ENCODE results near the gene KISS1. TPM values are rescaled to one million over a fixed set of nuclear protein-coding genes. Genes with fewer than 3 reads are reported as not detected.

The KISS1 gene
- total RNA-seq, 5 donors from 2014 or later (not counting 1 experiment from before 2014, with no cell fraction given): not detected

DNA sequence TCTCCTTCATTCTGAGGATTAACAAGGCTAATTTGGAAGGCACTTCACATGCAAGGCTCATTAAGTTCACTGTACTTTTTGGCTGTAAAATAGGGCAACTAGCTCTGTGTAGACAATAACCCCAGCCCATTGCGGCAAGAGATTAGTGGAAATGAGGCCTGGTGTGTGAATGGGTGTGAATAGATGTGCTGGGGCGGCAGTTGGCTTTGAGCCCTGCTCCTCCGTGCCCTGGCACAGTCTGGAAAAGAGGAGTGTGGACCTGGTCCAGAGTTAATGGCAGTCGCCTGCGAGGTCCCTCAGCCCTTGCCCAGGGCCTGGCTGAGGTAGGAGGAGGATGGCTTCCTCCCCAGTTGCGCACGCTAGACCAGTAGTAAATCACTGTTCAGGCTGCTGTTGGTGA, 4.8 kb downstream of the KISS1 start:
- peaks cover 34 to 62% of the 10 kb centered on the region in 2 donors for H3K27me3 Mint-ChIP-seq
- H3K27ac Mint-ChIP-seq: no peak overlapping the region
- no peak for DNase-seq
- no peaks in the 10 kb centered on the region for H3K9me3 Mint-ChIP-seq
- peak overlapping the region in 1 of 3 donors; percentile 57 for H3K4me3 Mint-ChIP-seq
- peaks cover 0 to 30% of the 10 kb centered on the region in 2 experiments for H3K4me1 ChIP-seq (ENCODE audit: control insufficient read depth in 1 of 2, extremely low read depth in 1 of 2, insufficient read depth in 2 of 2, low read length in 2 of 2)
- H3K4me1 Mint-ChIP-seq: peaks cover 15 to 33% (median 16%) of the 10 kb centered on the region in 3 donors
- peaks cover 0 to 68% of the 10 kb centered on the region in 2 experiments for H3K27me3 ChIP-seq (replicated peaks in 1 of 2; ENCODE audit: control insufficient read depth in 2 of 2, extremely low read depth in 1 of 2, insufficient read depth in 2 of 2, low read length in 1 of 2)
- H3K9me3 ChIP-seq: no peaks in the 10 kb centered on the region
- CTCF ChIA-PET: no interaction called here
- H3K27ac ChIP-seq (ENCODE audit: low read length): no peak overlapping the region
- no peaks in the 10 kb centered on the region for H3K36me3 ChIP-seq (ENCODE audit: control insufficient read depth in 2 of 2, extremely low read depth in 1 of 2, insufficient read depth in 1 of 2, low read length in 1 of 2)
- no peaks in the 10 kb centered on the region for H3K36me3 Mint-ChIP-seq
- ATAC-seq (replicated peaks in 1 of 4): no peak
- WGBS (ENCODE audit: insufficient coverage): 93% methylated on average over 3 of the region's 7 CpGs
- POLR2A ChIA-PET: interaction anchor here in 1 of 2 donors (0.6 kb wide), 1 partner anchor 123 kb away, joined by 4 read pairs; no protein-coding TSS in a partner anchor
- no peak overlapping the region for H3K4me3 ChIP-seq (ENCODE audit: control insufficient read depth in 1 of 2, extremely low read depth in 1 of 2, low read length in 1 of 2)

DNA sequence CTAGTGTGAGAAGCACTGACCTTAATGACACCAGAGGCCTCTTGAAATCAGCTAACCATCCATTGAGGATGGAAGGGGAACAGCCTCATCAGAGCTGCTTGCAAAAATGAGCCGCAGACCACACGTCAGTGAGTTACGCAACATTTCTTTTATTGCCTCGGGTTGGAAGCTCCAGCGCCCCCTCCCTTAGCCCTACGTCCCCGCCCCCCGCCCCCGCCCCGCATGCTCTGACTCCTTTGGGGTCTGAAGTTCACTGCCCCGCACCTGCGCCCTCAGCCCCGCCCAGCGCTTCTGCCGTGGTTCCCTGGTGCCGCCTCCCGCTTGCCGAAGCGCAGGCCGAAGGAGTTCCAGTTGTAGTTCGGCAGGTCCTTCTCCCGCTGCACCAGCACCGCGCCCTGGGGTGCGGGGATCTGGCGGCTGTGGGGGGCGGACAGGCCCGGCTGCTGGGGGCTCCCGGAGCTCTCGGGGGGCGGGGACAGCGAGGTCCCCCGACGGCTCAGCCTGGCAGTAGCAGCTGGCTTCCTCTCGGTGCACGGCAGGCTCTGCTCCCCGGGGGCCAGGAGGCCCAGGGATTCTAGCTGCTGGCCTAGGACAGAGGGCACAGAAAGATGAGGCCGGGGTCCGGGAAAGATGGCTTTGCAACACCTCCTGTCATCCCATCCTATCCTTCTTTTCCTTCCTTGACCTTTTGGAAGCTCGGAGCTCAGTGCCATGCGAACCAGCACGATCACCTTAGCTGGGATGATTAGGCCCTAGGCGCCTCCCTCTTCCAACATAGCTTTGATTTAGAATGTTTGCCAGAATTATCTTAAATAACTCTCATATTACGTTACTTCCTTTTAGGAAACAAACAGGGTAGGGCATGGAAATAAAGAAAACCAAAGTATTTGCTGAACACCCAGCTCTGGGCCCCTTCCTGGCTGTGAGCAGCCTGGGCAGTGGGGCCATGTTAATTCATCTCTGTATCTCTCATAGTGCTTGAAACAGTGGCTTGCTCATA, 5.8 kb downstream of the KISS1 start:
- Mint-ChIP-seq H3K27ac (no peak overlapping the region), H3K27me3 (peaks cover 34 to 68% of the 10 kb centered on the region in 2 donors), H3K9me3 (no peaks in the 10 kb centered on the region), H3K4me1 (peaks cover 15 to 33% (median 16%) of the 10 kb centered on the region in 3 donors), H3K4me3 (peak overlapping the region in 1 of 3 donors; percentile 57), H3K36me3 (no peaks in the 10 kb centered on the region)
- Histone ChIP-seq H3K27me3 (replicated peaks in 1 of 2; ENCODE audit: control insufficient read depth in 2 of 2, extremely low read depth in 1 of 2, insufficient read depth in 2 of 2, low read length in 1 of 2) (peaks cover 0 to 72% of the 10 kb centered on the region in 2 experiments), H3K4me3 (ENCODE audit: control insufficient read depth in 1 of 2, extremely low read depth in 1 of 2, low read length in 1 of 2) (no peak overlapping the region), H3K36me3 (ENCODE audit: control insufficient read depth in 2 of 2, extremely low read depth in 1 of 2, insufficient read depth in 1 of 2, low read length in 1 of 2) (no peaks in the 10 kb centered on the region), H3K4me1 (ENCODE audit: control insufficient read depth in 1 of 2, extremely low read depth in 1 of 2, insufficient read depth in 2 of 2, low read length in 2 of 2) (peaks cover 0 to 30% of the 10 kb centered on the region in 2 experiments), H3K9me3 (no peaks in the 10 kb centered on the region), H3K27ac (ENCODE audit: low read length) (no peak overlapping the region)
- peak; percentile 27 to 71 (median 44) for ATAC-seq (replicated peaks in 1 of 4)
- DNase-seq: peak in 20 of 35 experiments; percentile 1 to 57 (median 15)
- WGBS (ENCODE audit: insufficient coverage): 5% methylated on average over 25 of the region's 44 CpGs
- ChIA-PET CTCF (interaction anchor here (0.9 to 1.6 kb wide), 2 partner anchors 29 to 61 kb away, joined by 3 read pairs; no protein-coding TSS in a partner anchor), POLR2A (interaction anchor here in 1 of 2 donors (0.6 kb wide), 1 partner anchor 38 kb away, joined by 3 read pairs; the partner anchor contains the start of gene ETNK2)

DNA sequence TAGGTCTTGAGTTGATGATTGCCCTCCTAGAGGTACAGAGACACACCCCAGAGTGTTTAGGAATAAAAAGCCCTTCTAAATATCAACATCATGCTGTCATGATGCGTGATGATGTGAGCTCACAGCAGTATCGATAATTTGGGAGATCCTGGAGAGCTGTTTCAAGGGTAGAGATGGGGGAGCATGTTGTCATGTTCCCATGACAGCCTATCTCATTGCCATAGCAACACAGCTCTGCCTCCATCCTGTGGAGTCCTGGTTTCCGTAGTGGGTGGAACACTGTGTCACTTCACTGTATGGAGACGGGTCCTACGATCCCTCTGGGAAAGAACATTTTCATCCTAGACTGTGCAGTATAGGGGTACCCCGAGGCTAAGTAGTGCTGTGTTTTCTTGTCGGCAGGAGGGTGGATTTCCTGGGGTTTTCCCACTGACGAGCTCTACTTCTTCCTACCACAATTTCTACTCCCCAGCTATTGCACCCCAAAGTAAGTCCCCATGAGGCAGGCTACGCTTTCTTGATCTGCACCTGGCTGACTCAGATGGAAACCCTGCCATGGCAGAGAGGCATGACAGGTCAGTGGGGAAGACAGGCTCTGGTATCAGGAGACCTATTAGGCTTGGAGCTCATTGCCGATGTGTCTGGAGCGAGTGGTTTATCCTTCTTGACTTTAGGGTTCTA, 7.2 kb downstream of the KISS1 start:
- Histone ChIP-seq H3K27ac (ENCODE audit: low read length) (no peak overlapping the region), H3K9me3 (no peaks in the 10 kb centered on the region), H3K4me1 (ENCODE audit: control insufficient read depth in 1 of 2, extremely low read depth in 1 of 2, insufficient read depth in 2 of 2, low read length in 2 of 2) (peaks cover 0 to 24% of the 10 kb centered on the region in 2 experiments), H3K27me3 (replicated peaks in 1 of 2; ENCODE audit: control insufficient read depth in 2 of 2, extremely low read depth in 1 of 2, insufficient read depth in 2 of 2, low read length in 1 of 2) (peaks cover 0 to 63% of the 10 kb centered on the region in 2 experiments), H3K4me3 (ENCODE audit: control insufficient read depth in 1 of 2, extremely low read depth in 1 of 2, low read length in 1 of 2) (no peak overlapping the region), H3K36me3 (ENCODE audit: control insufficient read depth in 2 of 2, extremely low read depth in 1 of 2, insufficient read depth in 1 of 2, low read length in 1 of 2) (no peaks in the 10 kb centered on the region)
- ATAC-seq (replicated peaks in 1 of 4) (peak in 1 of 4 experiments; percentile 67), DNase-seq (peak in 3 of 35 experiments; percentile 8 to 50 (median 12))
- H3K4me3 Mint-ChIP-seq: peak overlapping the region in 1 of 3 donors; percentile 25
- 78% methylated on average over 6 of the region's 11 CpGs for WGBS (ENCODE audit: insufficient coverage)
- H3K9me3 Mint-ChIP-seq: no peaks in the 10 kb centered on the region
- ChIA-PET CTCF (interaction anchor here in 1 of 2 donors (1.2 to 1.6 kb wide), 3 partner anchors 9 to 60 kb away, joined by 3 to 6 read pairs (median 6); no protein-coding TSS in a partner anchor), POLR2A (no interaction called here)
- H3K36me3 Mint-ChIP-seq: no peaks in the 10 kb centered on the region
- H3K27ac Mint-ChIP-seq: no peak overlapping the region
- peaks cover 34 to 68% of the 10 kb centered on the region in 2 donors for H3K27me3 Mint-ChIP-seq
- peaks cover 5 to 23% (median 11%) of the 10 kb centered on the region in 3 donors for H3K4me1 Mint-ChIP-seq

DNA sequence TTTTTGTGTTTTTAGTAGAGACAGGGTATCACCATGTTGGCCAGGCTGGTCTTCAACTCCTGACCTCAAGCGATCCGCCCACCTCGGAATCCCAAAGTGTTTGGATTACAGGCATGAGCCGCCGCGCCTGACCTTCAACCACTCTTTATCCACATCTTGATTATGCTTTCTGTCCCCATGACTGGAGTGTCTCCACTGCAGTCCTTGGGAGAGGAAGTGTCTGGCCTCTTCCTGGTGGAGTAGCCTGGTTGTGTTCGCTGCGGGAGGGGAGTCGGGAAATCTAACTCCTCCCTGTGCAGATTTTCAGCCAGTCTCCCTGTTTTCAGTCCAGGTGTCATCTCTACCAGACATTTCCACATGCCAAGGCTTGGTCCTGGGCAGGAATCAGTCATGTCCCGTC, 9.7 kb downstream of the KISS1 start:
- Histone ChIP-seq H3K36me3 (ENCODE audit: control insufficient read depth in 2 of 2, extremely low read depth in 1 of 2, insufficient read depth in 1 of 2, low read length in 1 of 2) (no peaks in the 10 kb centered on the region), H3K27ac (ENCODE audit: low read length) (no peak overlapping the region), H3K4me1 (ENCODE audit: control insufficient read depth in 1 of 2, extremely low read depth in 1 of 2, insufficient read depth in 2 of 2, low read length in 2 of 2) (peaks cover 0 to 24% of the 10 kb centered on the region in 2 experiments), H3K9me3 (no peaks in the 10 kb centered on the region), H3K27me3 (replicated peaks in 1 of 2; ENCODE audit: control insufficient read depth in 2 of 2, extremely low read depth in 1 of 2, insufficient read depth in 2 of 2, low read length in 1 of 2) (peaks cover 0 to 47% of the 10 kb centered on the region in 2 experiments), H3K4me3 (ENCODE audit: control insufficient read depth in 1 of 2, extremely low read depth in 1 of 2, low read length in 1 of 2) (no peak overlapping the region)
- H3K9me3 Mint-ChIP-seq: no peaks in the 10 kb centered on the region
- H3K36me3 Mint-ChIP-seq: no peaks in the 10 kb centered on the region
- ChIA-PET POLR2A (interaction anchor here in 1 of 2 donors (0.6 kb wide), 1 partner anchor 94 kb away, joined by 3 read pairs; no protein-coding TSS in a partner anchor), CTCF (no interaction called here)
- H3K4me1 Mint-ChIP-seq: peaks cover 5 to 22% (median 11%) of the 10 kb centered on the region in 3 donors
- H3K4me3 Mint-ChIP-seq: no peak overlapping the region
- H3K27me3 Mint-ChIP-seq: peaks cover 34 to 55% of the 10 kb centered on the region in 2 donors
- no peak for ATAC-seq (replicated peaks in 1 of 4)
- no peak overlapping the region for H3K27ac Mint-ChIP-seq
- DNase-seq: no peak
- WGBS (ENCODE audit: insufficient coverage): 100% methylated on average over 3 of the region's 10 CpGs

DNA sequence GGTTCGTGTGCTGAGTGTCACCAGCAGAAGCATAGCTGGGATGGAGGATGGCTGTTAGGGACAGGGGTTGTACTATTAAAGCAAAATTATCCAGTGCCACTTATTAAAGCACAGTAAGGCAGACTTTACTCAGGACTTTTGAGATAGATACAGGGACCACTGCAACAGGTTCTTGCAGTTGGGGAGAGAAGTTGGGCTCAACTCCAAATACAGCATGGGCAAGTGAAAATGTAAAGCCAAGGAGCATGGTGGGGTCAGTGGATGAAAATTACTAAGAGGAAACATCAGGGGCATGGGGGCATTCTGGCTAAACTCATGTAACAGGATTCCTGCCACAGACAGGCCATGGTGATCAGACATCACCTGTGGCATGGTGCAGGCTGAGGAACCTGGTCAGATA, 15.2 kb downstream of the KISS1 start:
- Mint-ChIP-seq H3K27ac (no peak overlapping the region), H3K4me1 (no peaks in the 10 kb centered on the region), H3K36me3 (no peaks in the 10 kb centered on the region), H3K27me3 (peaks cover 5 to 7% of the 10 kb centered on the region in 2 donors), H3K4me3 (no peak overlapping the region), H3K9me3 (peaks cover 0 to 4% (median 0%) of the 10 kb centered on the region in 3 donors)
- no peak overlapping the region for H3K27ac ChIP-seq (ENCODE audit: low read length)
- DNase-seq (no peak), ATAC-seq (replicated peaks in 1 of 4) (no peak)
- peaks cover 0 to 29% of the 10 kb centered on the region in 2 experiments for H3K27me3 ChIP-seq (replicated peaks in 1 of 2; ENCODE audit: control insufficient read depth in 2 of 2, extremely low read depth in 1 of 2, insufficient read depth in 2 of 2, low read length in 1 of 2)
- H3K4me3 ChIP-seq (ENCODE audit: control insufficient read depth in 1 of 2, extremely low read depth in 1 of 2, low read length in 1 of 2): no peak overlapping the region
- WGBS (ENCODE audit: insufficient coverage): 40% methylated on average over 1 of the region's 1 CpG
- H3K4me1 ChIP-seq (ENCODE audit: control insufficient read depth in 1 of 2, extremely low read depth in 1 of 2, insufficient read depth in 2 of 2, low read length in 2 of 2): no peaks in the 10 kb centered on the region
- H3K9me3 ChIP-seq: no peaks in the 10 kb centered on the region
- POLR2A ChIA-PET: no interaction called here
- CTCF ChIA-PET: interaction anchor here in 1 of 2 donors (0.6 kb wide), 1 partner anchor 19 kb away, joined by 4 read pairs; no protein-coding TSS in a partner anchor
- H3K36me3 ChIP-seq (ENCODE audit: control insufficient read depth in 2 of 2, extremely low read depth in 1 of 2, insufficient read depth in 1 of 2, low read length in 1 of 2): no peaks in the 10 kb centered on the region

- ChIA-PET CTCF (no interaction called here), POLR2A (no interaction called here)
- Histone ChIP-seq H3K36me3 (ENCODE audit: control insufficient read depth in 2 of 2, extremely low read depth in 1 of 2, insufficient read depth in 1 of 2, low read length in 1 of 2) (no peaks in the 10 kb centered on the region), H3K27ac (ENCODE audit: low read length) (no peak overlapping the region), H3K27me3 (replicated peaks in 1 of 2; ENCODE audit: control insufficient read depth in 2 of 2, extremely low read depth in 1 of 2, insufficient read depth in 2 of 2, low read length in 1 of 2) (peaks cover 0 to 27% of the 10 kb centered on the region in 2 experiments), H3K4me1 (ENCODE audit: control insufficient read depth in 1 of 2, extremely low read depth in 1 of 2, insufficient read depth in 2 of 2, low read length in 2 of 2) (no peaks in the 10 kb centered on the region), H3K9me3 (no peaks in the 10 kb centered on the region), H3K4me3 (ENCODE audit: control insufficient read depth in 1 of 2, extremely low read depth in 1 of 2, low read length in 1 of 2) (no peak overlapping the region)
- DNase-seq (no peak), ATAC-seq (replicated peaks in 1 of 4) (no peak)
- no peaks in the 10 kb centered on the region for H3K4me1 Mint-ChIP-seq
- H3K27ac Mint-ChIP-seq: no peak overlapping the region
- peaks cover 4 to 5% of the 10 kb centered on the region in 2 donors for H3K27me3 Mint-ChIP-seq
- WGBS (ENCODE audit: insufficient coverage): 65% methylated on average over 2 of the region's 6 CpGs
- H3K36me3 Mint-ChIP-seq: no peaks in the 10 kb centered on the region
- no peak overlapping the region for H3K4me3 Mint-ChIP-seq
- H3K9me3 Mint-ChIP-seq: peaks cover 0 to 4% (median 0%) of the 10 kb centered on the region in 3 donors
Measured at GRCh38 chr1:204180133-204180532, 16.2 kb downstream of the KISS1 start.
